ENCODE results near the gene LDLR.

LDLR gene

GRCh38 chr19:11089254-11090013, at the start of gene LDLR:
TSS of gene LDLR (plus strand) at chr19:11089463. CDS start at chr19:11089549, 86 bp downstream.
- peak; percentile 77 for DNase-seq (ENCODE audit: low read depth)

DNA sequence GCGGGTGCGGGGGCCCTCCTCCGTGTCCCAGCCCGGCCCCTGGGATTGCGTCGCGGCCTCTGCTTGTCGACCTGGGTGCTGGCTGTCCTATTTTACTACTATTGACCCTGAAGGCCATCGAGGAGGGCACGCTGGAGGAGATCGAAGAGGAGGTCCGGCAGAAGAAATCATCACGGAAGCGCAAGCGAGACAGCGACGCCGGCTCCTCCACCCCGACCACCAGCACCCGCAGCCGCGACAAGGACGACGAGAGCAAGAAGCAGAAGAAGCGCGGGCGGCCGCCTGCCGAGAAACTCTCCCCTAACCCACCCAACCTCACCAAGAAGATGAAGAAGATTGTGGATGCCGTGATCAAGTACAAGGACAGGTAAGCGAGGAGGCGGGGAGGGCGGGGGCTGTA, 48.1 kb upstream of the LDLR start:
- no peak for DNase-seq (ENCODE audit: low read depth)

DNA sequence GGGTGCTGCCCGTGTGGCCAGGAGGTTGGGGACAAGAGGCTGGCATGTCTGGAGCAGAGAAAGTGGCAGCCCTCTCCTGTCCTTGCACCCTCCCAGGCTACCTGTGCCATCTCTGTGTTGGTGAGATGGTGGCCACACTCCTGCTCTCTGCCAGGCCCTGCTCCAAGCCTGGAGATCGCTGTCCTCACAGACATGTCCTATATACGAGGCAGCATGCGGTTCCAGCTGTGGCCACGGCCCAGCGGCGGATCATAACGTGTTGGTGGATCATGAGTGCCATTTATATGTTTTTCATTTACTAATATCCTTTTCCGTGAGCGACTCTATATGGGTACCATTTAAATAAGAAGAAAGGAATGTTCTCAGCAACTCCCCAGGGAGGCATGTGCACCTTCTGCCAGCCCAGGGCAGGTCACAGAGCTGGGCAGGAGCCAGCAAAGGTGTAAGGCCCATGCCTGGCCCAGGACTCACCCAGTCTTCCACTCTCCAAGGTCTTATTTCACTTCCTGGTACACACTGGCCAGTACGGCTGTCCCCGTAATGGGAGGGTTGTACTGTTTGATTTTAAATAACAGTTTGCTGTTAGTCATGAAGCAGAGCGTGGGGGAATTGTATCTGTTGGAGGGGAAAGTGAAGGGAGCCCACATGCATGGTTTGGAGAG, 47.2 kb upstream of the LDLR start:
- DNase-seq (ENCODE audit: low read depth): no peak

DNA sequence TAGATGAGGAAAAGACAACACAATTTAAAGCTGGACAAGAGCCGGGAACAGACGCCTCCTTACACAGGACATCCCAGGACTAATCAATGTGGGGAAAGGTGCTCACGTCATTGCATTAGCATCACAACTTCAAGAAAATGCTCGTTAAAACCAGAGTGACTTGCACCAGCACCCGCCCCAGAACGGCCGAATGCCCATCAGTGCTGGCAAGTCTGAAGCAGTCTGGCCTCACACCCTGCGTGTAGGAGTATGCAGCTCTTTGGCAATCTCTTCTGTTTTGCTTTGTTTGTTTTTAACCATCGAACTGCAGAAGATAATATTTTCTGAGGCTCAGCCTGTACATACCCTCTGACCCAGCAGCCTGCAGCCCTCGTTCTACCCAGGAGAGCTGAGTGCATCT, 44.8 kb upstream of the LDLR start:
- DNase-seq (ENCODE audit: low read depth): no peak

DNA sequence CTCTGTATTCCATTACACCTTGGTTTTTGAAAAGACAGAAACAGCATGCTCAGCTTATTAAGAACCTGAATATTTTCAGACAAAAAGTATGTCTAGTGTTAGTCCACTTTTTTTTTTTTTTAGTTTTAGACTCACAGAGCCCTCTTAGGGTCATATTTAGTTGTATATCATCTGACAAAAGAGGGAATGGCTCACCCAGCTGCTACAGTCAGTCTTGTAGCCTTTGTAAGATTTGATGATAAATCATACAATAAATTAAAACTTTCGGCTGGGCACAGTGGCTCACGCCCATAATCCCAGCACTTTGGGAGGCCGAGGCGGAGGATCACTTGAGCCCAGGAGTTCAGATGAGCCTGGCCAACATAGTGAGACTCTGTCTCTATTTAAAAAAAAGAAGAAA, 43.7 kb upstream of the LDLR start:
- DNase-seq (ENCODE audit: low read depth): no peak

DNA sequence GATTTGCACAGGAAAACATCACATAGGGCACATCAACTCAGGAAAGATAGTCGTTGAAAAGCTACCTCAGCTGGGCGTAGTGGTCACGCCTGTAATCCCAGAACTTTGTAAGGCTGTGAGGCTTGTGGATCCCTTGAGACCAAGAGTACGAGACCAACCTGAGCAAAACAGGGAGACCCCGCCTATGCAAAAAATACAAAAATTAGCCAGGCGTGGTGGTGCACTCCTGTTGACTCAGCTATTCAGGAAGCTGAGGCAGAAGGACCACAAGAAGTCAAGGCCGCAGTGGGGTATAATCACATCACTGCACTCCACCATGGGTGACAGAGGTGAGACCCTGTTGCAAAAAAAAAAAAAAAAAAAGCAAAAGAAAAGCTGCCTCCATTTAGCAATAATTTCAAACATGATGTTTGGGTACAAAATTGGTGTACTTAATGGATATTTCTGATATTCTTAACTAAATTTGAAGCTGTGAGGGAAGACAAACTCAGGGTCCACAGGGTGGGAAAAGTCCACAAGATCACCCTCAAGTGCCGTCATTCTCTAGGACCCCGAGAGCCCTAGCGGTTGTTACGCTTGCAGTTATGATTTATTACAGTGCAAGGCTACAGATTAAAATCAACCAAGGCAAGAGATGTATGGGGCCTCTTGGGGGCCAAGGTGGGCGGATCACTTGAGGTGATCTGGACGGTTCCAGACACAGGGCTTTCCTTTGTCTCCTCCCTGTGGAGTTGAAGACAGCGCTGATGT, 42.5 kb upstream of the LDLR start:
- no peak for DNase-seq (ENCODE audit: low read depth)

GRCh38 chr19:11047866-11048265, 41.4 kb upstream of the LDLR start:
- DNase-seq (ENCODE audit: low read depth): no peak

DNA sequence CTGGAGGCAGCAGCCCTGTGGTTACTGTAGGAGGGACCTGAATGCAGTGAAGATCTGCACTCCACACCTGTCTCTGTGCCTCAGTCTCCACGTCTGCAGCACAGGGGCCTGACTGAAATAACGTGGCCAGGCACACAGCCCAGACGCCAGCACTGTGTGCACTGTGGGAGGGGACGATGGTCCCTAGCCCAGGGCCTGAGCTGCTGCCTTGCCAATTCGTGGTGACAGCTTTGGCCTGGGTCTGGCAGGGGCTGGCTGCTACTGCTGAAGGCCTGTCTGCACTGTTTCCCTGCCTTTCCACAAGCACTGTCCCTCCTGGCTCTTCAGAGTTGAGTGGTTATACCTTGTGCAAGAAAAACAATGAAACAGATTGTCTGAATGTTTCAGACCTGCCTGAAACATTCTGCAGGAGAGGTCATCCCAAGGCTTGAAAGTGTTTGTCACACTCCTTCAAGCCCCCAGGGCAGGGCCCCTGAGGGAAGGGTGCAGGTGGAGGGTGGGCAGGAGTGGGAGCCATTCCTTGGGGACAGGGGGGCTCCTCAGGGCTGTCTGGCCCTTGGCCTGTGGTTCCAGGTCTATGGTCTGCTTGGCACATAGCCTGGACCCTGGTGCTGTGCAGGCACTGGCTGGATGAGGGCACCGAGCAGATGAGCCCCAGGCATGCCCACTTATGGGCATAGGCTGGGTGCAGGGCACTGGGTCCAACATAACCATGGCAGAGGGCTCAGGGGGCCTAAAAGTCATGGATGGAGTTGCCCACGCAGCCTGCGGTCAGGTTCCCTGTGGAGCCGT, 38.7 kb upstream of the LDLR start:
- no peak for DNase-seq (ENCODE audit: low read depth)

GRCh38 chr19:11053817-11054195, 35.5 kb upstream of the LDLR start:
- DNase-seq (ENCODE audit: low read depth): no peak

- no peak for DNase-seq (ENCODE audit: low read depth)
Measured at GRCh38 chr19:11054200-11054599, 35.1 kb upstream of the LDLR start.

GRCh38 chr19:11054628-11055027, 34.6 kb upstream of the LDLR start:
- DNase-seq (ENCODE audit: low read depth): no peak

DNA sequence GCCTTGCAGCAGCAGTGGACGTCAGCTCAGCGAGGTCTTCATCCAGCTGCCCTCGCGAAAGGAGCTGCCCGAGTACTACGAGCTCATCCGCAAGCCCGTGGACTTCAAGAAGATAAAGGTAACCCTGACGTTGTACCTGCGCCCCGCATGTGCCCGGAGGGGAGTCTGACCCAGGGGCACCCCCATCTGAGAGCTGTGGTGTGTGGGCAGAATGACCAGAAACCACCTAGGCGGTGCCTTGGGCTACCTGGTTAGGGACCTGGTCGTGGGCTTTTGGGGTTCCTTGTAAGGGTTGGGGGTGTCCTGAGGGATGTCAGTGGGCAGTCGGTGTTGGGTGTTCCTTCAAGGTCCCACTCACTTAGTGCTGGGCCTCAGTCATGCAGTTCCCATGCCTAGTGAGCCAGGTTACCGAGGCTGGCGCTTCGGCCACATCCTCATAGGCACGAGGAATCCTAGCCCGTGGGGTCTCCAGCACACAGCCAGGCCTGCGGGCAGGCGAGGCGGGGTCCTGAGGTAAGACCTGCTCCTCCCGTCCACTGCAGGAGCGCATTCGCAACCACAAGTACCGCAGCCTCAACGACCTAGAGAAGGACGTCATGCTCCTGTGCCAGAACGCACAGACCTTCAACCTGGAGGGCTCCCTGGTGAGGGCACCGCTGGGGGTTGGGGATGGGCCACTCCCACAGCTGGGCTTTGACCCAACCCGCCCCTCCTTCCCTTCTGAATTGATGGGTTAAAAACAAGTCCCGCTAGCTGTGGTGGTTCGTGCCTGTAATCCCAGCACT, 30.8 kb upstream of the LDLR start:
- DNase-seq (ENCODE audit: low read depth): no peak

DNA sequence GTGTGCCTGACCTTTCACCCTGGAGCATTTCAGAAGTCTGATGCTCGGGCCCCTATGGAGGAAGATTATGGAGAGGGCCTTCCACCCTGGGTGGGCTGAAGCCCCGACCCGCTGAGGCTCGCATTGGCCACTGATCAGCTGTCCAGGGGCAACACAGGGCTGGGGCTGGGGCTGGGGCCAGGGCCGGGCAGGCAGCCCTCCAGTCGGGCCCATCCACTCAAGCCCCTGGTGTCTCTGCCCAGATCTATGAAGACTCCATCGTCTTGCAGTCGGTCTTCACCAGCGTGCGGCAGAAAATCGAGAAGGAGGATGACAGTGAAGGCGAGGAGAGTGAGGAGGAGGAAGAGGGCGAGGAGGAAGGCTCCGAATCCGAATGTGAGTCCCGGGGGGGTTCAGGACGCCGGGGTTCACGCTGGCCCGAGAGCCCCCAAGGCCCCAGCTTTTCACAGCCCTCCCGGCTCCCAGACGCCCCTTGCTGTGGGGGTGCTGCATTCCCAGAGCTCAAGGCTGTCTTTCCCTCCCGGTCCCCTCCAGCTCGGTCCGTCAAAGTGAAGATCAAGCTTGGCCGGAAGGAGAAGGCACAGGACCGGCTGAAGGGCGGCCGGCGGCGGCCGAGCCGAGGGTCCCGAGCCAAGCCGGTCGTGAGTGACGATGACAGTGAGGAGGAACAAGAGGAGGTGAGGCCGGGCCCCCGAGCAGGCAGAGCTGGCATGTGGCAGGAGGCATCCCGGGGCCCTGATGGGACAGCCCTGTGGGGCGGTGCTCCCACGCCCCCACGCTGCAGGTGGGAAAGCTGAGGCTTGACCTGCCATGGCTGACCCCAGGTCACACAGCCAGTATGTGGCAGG, 29.5 kb upstream of the LDLR start:
- no peak for DNase-seq (ENCODE audit: low read depth)

GRCh38 chr19:11061952-11062351, 27.3 kb upstream of the LDLR start:
- DNase-seq (ENCODE audit: low read depth): no peak

DNA sequence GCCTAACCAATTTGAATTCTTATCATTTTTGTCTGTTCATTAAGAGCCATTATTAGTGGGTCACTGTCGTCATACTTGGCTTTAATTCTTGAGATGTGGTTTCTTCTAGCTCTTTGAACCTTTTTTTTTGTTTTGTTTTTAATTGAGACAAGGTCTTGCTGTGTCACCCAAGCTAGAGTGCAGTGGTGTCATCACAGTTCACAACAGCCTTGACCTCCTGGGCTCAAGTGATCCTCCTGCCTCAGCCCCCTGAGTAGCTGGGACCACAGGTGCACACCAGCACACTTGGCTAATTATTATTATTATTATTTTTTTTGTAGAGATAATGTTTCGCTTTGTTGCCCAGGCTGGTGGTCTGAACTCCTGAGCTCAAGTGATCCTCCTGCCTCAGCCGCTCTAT, 25.8 kb upstream of the LDLR start:
- DNase-seq (ENCODE audit: low read depth): no peak

DNA sequence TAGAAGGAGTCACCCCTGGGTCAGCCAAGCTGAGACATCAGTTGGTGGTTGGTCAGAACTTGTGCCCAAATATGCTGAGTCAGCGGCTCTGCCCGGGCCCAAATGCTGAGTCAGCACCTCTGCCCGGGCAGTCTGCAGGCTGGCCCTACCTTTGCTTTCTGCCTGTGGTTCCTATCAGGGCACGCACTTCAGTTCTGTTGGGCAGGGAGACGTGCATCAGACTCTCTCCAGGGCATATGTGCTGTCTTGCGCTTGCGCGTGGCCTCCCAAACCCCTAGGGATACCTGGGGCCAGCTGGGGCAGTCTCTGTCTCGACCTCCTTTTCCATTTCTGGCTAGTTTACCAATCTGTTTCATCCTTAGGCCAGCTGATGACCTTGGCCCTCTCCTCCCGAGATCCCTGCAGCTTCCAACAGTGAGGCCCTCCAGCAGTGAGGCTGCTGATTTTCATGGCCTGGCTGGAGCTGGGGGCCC, 24.4 kb upstream of the LDLR start:
- no peak for DNase-seq (ENCODE audit: low read depth)

DNA sequence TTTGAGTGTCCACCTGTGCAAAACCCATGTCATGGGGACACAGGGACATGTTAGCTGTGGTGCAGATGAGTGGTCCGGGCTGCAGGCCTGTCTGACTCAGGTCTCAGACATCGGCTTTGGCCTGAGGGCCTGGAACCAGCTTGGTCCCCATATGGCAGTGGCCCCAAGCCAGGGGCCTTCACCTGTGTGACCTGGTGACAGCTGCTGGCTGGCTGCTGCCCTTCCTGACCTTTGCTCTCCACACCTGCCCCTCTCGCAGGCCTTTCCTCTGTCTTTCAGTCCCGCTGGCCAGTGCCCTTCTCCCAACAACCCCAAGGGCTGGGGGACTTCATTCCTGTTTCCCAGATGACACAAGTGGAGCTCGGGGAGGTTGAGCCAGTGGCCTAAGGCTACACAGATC, 22.9 kb upstream of the LDLR start:
- DNase-seq (ENCODE audit: low read depth): no peak

DNA sequence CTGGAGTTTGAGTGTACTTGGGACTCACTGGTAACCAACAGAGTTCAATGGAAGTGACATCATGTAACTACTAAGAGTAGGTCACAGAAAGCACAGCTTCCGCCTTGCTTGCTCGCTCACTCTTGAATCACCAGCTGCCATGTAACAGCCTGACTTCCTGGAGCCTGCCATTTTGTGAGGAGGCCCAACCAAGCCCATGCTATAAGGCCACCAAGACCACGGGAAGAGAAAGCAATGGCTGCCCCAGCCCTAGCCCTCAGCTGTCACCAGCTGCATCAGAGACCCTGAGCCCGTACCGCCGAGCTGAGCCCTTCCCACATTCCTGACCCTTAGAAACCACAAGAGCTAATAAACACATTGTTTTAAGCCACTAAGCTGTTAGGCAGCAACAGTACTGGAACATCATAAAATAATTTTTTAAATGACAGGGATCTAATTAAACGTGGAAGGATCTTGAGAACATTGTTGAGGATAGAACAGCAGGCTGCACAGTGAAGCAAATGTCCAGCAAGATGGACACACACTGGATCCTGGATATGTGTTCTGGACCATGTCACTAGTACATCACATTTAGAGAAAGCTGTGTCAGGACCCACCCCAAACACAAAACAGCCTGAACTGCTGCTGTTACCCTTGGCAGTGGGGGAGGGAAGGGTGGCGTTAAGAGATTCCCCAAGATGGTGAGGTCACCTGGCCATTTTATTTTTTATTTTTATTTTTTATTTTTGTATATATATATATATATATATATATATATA, 21.7 kb upstream of the LDLR start:
- DNase-seq (ENCODE audit: low read depth): no peak

DNA sequence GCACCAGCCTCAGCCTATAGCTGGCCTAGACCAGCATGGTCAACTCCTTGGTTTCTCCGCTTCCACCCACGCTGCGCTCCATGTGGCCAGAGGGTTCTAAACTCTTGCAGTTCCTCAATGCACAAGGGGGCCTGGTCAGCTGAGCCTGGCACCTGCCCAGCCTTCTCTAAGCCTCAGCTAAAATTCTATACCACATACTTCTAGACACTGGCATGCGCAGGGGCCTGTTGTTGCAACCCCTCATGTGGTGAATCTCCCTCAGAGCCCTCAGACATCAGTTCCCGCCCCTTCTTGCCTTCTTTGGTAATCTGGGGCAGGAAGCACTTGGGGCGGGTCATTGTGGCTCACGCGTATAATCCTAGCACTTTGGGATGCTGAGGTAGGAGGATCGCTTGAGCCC, 19.7 kb upstream of the LDLR start:
- no peak for DNase-seq (ENCODE audit: low read depth)

- DNase-seq (ENCODE audit: low read depth): no peak
Measured at GRCh38 chr19:11070123-11070522, 19.1 kb upstream of the LDLR start.
